Endothelial cell of umbilical vein (primary cell): ENCODE data around the gene CAND2. TPM values are rescaled to one million over a fixed set of nuclear protein-coding genes. Genes with fewer than 3 reads are reported as not detected.

Experiments
- BruUV-seq: library from RNA; stranded (reverse); fragments of 400-500 nt; replicated peaks from 2 replicates; lab custom pipeline; 2021; lab: Mats Ljungman, UMichigan
- CTCF ChIA-PET: fragments of 300-600, 350-600 bp; sonication (Branson Sonifier 250); formaldehyde crosslinking; loops from one replicate; lab custom pipeline; 2021; ENCODE audit warnings: antibody characterized with exemption, inconsistent platforms; lab: Charles Lee
- POLR2A ChIA-PET: fragments of 300-600, 350-600 bp; sonication (Branson Sonifier 250); formaldehyde crosslinking; loops from one replicate; lab custom pipeline; 2021; ENCODE audit warnings: antibody characterized with exemption, inconsistent platforms; lab: Charles Lee
- DNase-seq: peaks from one replicate; pipeline ENCODE4 v3.0.0-alpha.2; 2011; ENCODE audit warnings: low read depth, low spot score
- FAIRE-seq: peaks from 2 replicates; lab custom pipeline; 2011; peaks lifted over from hg19 to GRCh38; lab: Jason Lieb, UNC
- H2AFZ ChIP-seq: 2 replicates; pipeline ENCODE4 v1.6.0; 2012; ENCODE audit warnings: low read depth, low read length, control low read depth, inconsistent platforms
- H3K27ac ChIP-seq: 2 replicates; pipeline ENCODE4 v1.5.1; 2011; ENCODE audit warnings: low read depth, mild to moderate bottlenecking, control low read depth, low read length, moderate library complexity; ENCODE audit not compliant: insufficient read depth
- H3K27me3 ChIP-seq, 2 experiments: 2 replicates each; pipeline versions ENCODE4 v1.6.0 to v1.6.1; 2011; ENCODE audit warnings: low read length in 2 of 2, mixed read lengths in 1 of 2; ENCODE audit not compliant: control insufficient read depth in 2 of 2, insufficient read depth in 2 of 2
- H3K36me3 ChIP-seq, 2 experiments: 2 replicates in 1 of 2; 3 replicates in 1 of 2; pipeline ENCODE4 v1.5.1; 2011; ENCODE audit warnings: low read length in 2 of 2, mild to moderate bottlenecking in 1 of 2, moderate library complexity in 1 of 2; ENCODE audit not compliant: control insufficient read depth in 2 of 2, insufficient read depth in 2 of 2; ENCODE audit errors: extremely low read depth in 1 of 2
- H3K4me1 ChIP-seq: 3 replicates; pipeline ENCODE4 v1.5.1; 2011; ENCODE audit warnings: mild to moderate bottlenecking, low read length; ENCODE audit not compliant: control insufficient read depth, insufficient read depth; ENCODE audit errors: extremely low read depth
- H3K4me2 ChIP-seq: 2 replicates; pipeline ENCODE4 v1.6.1; 2011; ENCODE audit warnings: low read length, control low read depth, mixed read lengths; ENCODE audit not compliant: insufficient read depth
- H3K4me3 ChIP-seq, 3 experiments: fragments of 200-600 bp in 1 of 3; sonication (generic), shearing (Covaris generic) in 1 of 3; replicated peaks in 1 of 3; 2 replicates each; pipeline ENCODE4 v1.5.1; 2011 to 2016; ENCODE audit warnings: control low read depth in 3 of 3, low read length in 3 of 3, mild to moderate bottlenecking in 2 of 3, inconsistent platforms in 1 of 3, low read depth in 1 of 3, moderate library complexity in 1 of 3; ENCODE audit not compliant: insufficient read depth in 1 of 3
- H3K79me2 ChIP-seq: 2 replicates; pipeline ENCODE4 v1.6.0; 2012; ENCODE audit warnings: low read length, inconsistent platforms; ENCODE audit not compliant: control insufficient read depth, insufficient read depth
- H3K9ac ChIP-seq: replicated peaks from 2 replicates; pipeline ENCODE3; 2011; ENCODE audit warnings: low read length, control low read depth; ENCODE audit not compliant: insufficient read depth; ENCODE audit errors: extremely low read depth
- H3K9me1 ChIP-seq: replicated peaks from 3 replicates; pipeline ENCODE4 v1.6.0; 2011; ENCODE audit warnings: mild to moderate bottlenecking, low read length; ENCODE audit not compliant: control insufficient read depth, insufficient read depth; ENCODE audit errors: extremely low read depth
- H3K9me3 ChIP-seq: replicated peaks from 2 replicates; pipeline ENCODE4 v1.5.1; 2012; ENCODE audit warnings: low read length, inconsistent platforms; ENCODE audit not compliant: control insufficient read depth, insufficient read depth
- H4K20me1 ChIP-seq: replicated peaks from 2 replicates; pipeline ENCODE3; 2011; ENCODE audit warnings: mild to moderate bottlenecking, low read length; ENCODE audit not compliant: control insufficient read depth, insufficient read depth; ENCODE audit errors: extremely low read depth
- EZH2 ChIP-seq: IDR thresholded peaks from 2 replicates; pipeline ENCODE4 v1.6.1; 2012; ENCODE audit warnings: borderline replicate concordance, low read depth, mild to moderate bottlenecking, moderate library complexity, low read length, inconsistent platforms; ENCODE audit not compliant: severe bottlenecking
- FOS ChIP-seq: IDR thresholded peaks from 2 replicates; pipeline ENCODE4 v1.6.1; 2011; ENCODE audit warnings: mild to moderate bottlenecking, low read length, moderate library complexity, borderline replicate concordance; ENCODE audit not compliant: insufficient read depth
- GATA2 ChIP-seq: IDR thresholded peaks from 2 replicates; pipeline ENCODE4 v1.7.0; 2011; ENCODE audit warnings: low read depth, mild to moderate bottlenecking, moderate library complexity, mixed read lengths, low read length; ENCODE audit not compliant: insufficient read length, insufficient read depth
- JUN ChIP-seq: IDR thresholded peaks from 2 replicates; pipeline ENCODE4 v1.6.1; 2011; ENCODE audit warnings: borderline replicate concordance, low read depth; ENCODE audit not compliant: insufficient read length, insufficient read depth
- MYC ChIP-seq: IDR thresholded peaks from one replicate; pipeline ENCODE4 v1.6.1; 2011; ENCODE audit warnings: mild to moderate bottlenecking, low read depth, low read length
- POLR2A ChIP-seq: IDR thresholded peaks from 2 replicates; pipeline ENCODE4 v1.6.1; 2012; ENCODE audit warnings: low read depth, mild to moderate bottlenecking, control low read depth, low read length
- POLR2AphosphoS5 ChIP-seq: IDR thresholded peaks from 2 replicates; pipeline ENCODE4 v1.6.1; 2012; ENCODE audit warnings: low read depth, mild to moderate bottlenecking, control low read depth, low read length, moderate library complexity; ENCODE audit not compliant: insufficient read depth
- dilution Hi-C: fragments of 300-500 bp; cut with MboI; formaldehyde crosslinking; loops from one replicate; pipeline ENCODE4 v1.15.0; 2019; ENCODE audit warnings: low sequenced_read_pairs; ENCODE audit not compliant: extremely low pct_ligation_motif_present
- intact Hi-C: fragments of 100-400 bp; cut with micrococcal nuclease; formaldehyde crosslinking; loops from one replicate; pipeline ENCODE4 v1.10.0; 2022
- polyA plus RNA-seq, 4 experiments: library from polyadenylated mRNA; depleted of rRNA in 3 of 4; stranded (reverse) in 3 of 4; unstranded in 1 of 4; fragments of >200 nt; gene quantifications; 2 replicates each; pipeline versions ENCODE4 v1.2.1 to v1.2.3, GENCODE V29; 2011 to 2012; ENCODE audit warnings: missing spikeins in 1 of 4
- total RNA-seq: library from RNA; stranded (reverse); gene quantifications from 2 replicates; pipeline ENCODE4 v1.2.3, GENCODE V29; 2021
- TF ChIP-seq, protein P1 (sequence below): IDR thresholded peaks from 2 replicates; pipeline ENCODE4 v1.6.1; 2011; ENCODE audit not compliant: insufficient read depth, insufficient read length
- TF ChIP-seq, protein P2 (sequence below), 2 donors: IDR thresholded peaks; 1 replicate in 1 of 2; 2 replicates in 1 of 2; pipeline ENCODE4 v1.5.1; 2011; ENCODE audit warnings: low read length in 2 of 2, mild to moderate bottlenecking in 2 of 2, moderate library complexity in 2 of 2, control low read depth in 1 of 2, inconsistent platforms in 1 of 2, low read depth in 1 of 2; ENCODE audit not compliant: insufficient read depth in 1 of 2; ENCODE audit errors: extremely low read depth in 1 of 2

The CAND2 gene
- total and polyA plus RNA-seq, 2 donors (not counting 3 experiments of a cell fraction or from before 2014, with no cell fraction given): 7.1 to 11.0 TPM

DNA sequence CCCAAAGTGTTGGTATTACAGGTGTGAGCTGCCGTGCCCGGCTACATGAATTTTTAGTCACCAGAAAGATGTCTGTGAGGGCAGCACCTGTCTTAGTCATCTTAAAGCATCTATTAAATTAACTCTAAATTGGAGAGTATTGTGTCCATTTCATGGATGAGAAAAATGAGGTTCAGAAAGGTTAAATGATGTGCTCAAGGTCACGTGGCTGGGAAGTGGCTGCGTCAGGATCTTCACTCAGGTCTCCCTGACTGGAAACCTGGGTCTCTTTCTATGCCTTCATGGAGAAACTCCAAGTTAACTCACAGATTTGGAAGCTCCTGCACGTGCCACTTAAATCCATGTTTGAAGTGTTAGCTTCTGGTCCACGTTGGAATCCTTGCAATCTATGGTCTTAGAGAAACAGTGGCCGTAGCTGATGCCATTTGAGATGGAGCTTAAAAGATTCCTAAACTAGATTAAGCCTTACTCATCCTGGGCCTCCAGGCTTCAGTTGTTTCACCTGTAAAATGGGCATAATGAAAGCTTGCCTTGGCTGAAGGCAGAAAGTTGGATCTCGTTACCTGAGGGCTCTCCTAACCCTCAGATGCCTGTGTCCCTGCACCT lies 32.2 kb upstream of the CAND2 start:
- no peaks in the 10 kb centered on the region for H3K79me2 ChIP-seq
- no peaks in the 10 kb centered on the region for H3K36me3 ChIP-seq
- FAIRE-seq (no peak), DNase-seq (no peak)
- no TSS peak for BruUV-seq
- H3K9me3 ChIP-seq: no peaks in the 10 kb centered on the region
- dilution Hi-C loops (no loop called here), intact Hi-C loops (no loop called here)
- H3K27me3 ChIP-seq: no peaks in the 10 kb centered on the region
- TF ChIP-seq POLR2AphosphoS5 (no peak), JUN (no peak), MYC (no peak)
- POLR2A ChIA-PET: no interaction called here
- no peaks in the 10 kb centered on the region for H3K9me1 ChIP-seq
- no peak overlapping the region for H3K27ac ChIP-seq
- H3K4me3 ChIP-seq: no peak overlapping the region
- CTCF ChIA-PET: no interaction called here
- H4K20me1 ChIP-seq: no peaks in the 10 kb centered on the region
- H3K9ac ChIP-seq: no peak overlapping the region
- H3K4me2 ChIP-seq: no peak overlapping the region
- H3K4me1 ChIP-seq: no peaks in the 10 kb centered on the region
- no peak overlapping the region for H2AFZ ChIP-seq

DNA sequence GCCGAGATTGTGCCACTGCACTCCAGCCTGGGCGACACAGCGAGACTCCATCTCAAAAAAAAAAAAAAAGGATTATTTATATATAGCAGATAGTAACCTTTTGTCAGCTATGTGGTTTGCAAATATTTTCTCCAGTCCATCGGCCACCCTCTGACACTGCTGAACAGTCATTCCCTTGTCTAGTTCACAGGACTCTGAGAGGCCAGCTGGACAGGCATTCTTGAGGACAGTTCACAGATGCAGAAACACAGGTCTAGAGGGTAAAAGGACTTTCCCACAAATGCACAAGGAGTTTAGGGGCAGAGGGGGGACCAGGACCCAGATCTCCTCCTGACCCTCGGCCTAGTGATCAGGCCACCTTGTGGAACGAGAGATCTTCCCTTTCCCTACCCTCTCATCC lies 29.9 kb upstream of the CAND2 start:
- dilution Hi-C loops: no loop called here
- H3K27ac ChIP-seq: no peak overlapping the region
- H3K9me3 ChIP-seq: no peaks in the 10 kb centered on the region
- no peak for FAIRE-seq
- no TSS peak for BruUV-seq
- H3K9ac ChIP-seq: no peak overlapping the region
- intact Hi-C loops: no loop called here
- ChIA-PET CTCF (interaction anchor here (2.7 kb wide), 1 partner anchor 21 kb away, joined by 7 read pairs; no protein-coding TSS in a partner anchor), POLR2A (no interaction called here)
- H3K4me3 ChIP-seq: no peak overlapping the region
- H2AFZ ChIP-seq: no peak overlapping the region
- no peak overlapping the region for H3K4me2 ChIP-seq
- no peaks in the 10 kb centered on the region for H4K20me1 ChIP-seq
- TF ChIP-seq GATA2: no peak
- TF ChIP-seq JUN: no peak
- TF ChIP-seq MYC: no peak
- TF ChIP-seq, protein P1, sequence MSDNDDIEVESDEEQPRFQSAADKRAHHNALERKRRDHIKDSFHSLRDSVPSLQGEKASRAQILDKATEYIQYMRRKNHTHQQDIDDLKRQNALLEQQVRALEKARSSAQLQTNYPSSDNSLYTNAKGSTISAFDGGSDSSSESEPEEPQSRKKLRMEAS: no peak
- TF ChIP-seq POLR2A: no peak
- no peak for TF ChIP-seq POLR2AphosphoS5
- no peak for TF ChIP-seq FOS
- TF ChIP-seq, protein P2, sequence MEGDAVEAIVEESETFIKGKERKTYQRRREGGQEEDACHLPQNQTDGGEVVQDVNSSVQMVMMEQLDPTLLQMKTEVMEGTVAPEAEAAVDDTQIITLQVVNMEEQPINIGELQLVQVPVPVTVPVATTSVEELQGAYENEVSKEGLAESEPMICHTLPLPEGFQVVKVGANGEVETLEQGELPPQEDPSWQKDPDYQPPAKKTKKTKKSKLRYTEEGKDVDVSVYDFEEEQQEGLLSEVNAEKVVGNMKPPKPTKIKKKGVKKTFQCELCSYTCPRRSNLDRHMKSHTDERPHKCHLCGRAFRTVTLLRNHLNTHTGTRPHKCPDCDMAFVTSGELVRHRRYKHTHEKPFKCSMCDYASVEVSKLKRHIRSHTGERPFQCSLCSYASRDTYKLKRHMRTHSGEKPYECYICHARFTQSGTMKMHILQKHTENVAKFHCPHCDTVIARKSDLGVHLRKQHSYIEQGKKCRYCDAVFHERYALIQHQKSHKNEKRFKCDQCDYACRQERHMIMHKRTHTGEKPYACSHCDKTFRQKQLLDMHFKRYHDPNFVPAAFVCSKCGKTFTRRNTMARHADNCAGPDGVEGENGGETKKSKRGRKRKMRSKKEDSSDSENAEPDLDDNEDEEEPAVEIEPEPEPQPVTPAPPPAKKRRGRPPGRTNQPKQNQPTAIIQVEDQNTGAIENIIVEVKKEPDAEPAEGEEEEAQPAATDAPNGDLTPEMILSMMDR (IDR thresholded peaks at IDR 0.05; ENCODE audit: extremely low read depth in 1 of 2, insufficient read depth in 1 of 2, low read depth in 1 of 2, low read length in 2 of 2): no peak
- TF ChIP-seq EZH2: no peak
- no peaks in the 10 kb centered on the region for H3K9me1 ChIP-seq
- no peaks in the 10 kb centered on the region for H3K4me1 ChIP-seq
- H3K27me3 ChIP-seq: no peaks in the 10 kb centered on the region
- DNase-seq: no peak
- no peaks in the 10 kb centered on the region for H3K36me3 ChIP-seq
- no peaks in the 10 kb centered on the region for H3K79me2 ChIP-seq
